ENCODE data around the gene IFT20. TPM values are rescaled to one million over a fixed set of nuclear protein-coding genes. Genes with fewer than 3 reads are reported as not detected.

IFT20 gene
- total and polyA plus RNA-seq, 2 of the 13 experiments (the other 11 are each of a cell fraction or from before 2014, with no cell fraction given): 28.0 to 37.8 TPM

GRCh38 chr17:28318759-28319597 is 16.3 kb downstream of the IFT20 start, which contains the start of gene TMEM97 (continued):
- TF ChIP-seq CTCF (CRISPR knock-in tag; IDR thresholded peaks at IDR 0.05) (peak; percentile 51), MBD4 (IDR thresholded peaks at IDR 0.05; ENCODE audit: borderline replicate concordance, low read length) (no peak), GTF2F1 (IDR thresholded peaks at IDR 0.05; ENCODE audit: low read length) (no peak), NFE2L1 (CRISPR knock-in tag; IDR thresholded peaks at IDR 0.05; ENCODE audit: borderline replicate concordance) (no peak; the same call in 1 of the 2 replicates), RFXAP (CRISPR knock-in tag; IDR thresholded peaks at IDR 0.05; ENCODE audit: borderline replicate concordance) (no peak; the same call in 1 of the 2 replicates), YY1 (IDR thresholded peaks at IDR 0.05; ENCODE audit: insufficient read depth, insufficient replicate concordance, low read depth, low read length) (no peak), ZNF841 (CRISPR knock-in tag; IDR thresholded peaks at IDR 0.05; ENCODE audit: borderline replicate concordance) (no peak), ZNF414 (CRISPR knock-in tag; IDR thresholded peaks at IDR 0.05) (peak; percentile 82; the same call in 1 of the 2 replicates), ZNF510 (CRISPR knock-in tag; IDR thresholded peaks at IDR 0.05; ENCODE audit: low read depth) (0 out of 2 replicates have a peak, but pooled peaks have one; percentile 67), ZNF496 (CRISPR knock-in tag; IDR thresholded peaks at IDR 0.05; ENCODE audit: insufficient replicate concordance) (no peak), E2F5 (CRISPR knock-in tag; conservative IDR thresholded peaks at IDR 0.05) (peak; percentile 56; the same call in 1 of the 2 replicates), SALL2 (CRISPR knock-in tag; IDR thresholded peaks at IDR 0.05) (peak; percentile 86), REXO4 (CRISPR knock-in tag; IDR thresholded peaks at IDR 0.05; ENCODE audit: borderline replicate concordance) (0 out of 2 replicates have a peak, but pooled peaks have one; percentile 47), RXRB (CRISPR knock-in tag; IDR thresholded peaks at IDR 0.05; ENCODE audit: borderline replicate concordance) (0 out of 2 replicates have a peak, but pooled peaks have one; percentile 9), PPARG (CRISPR knock-in tag; conservative IDR thresholded peaks at IDR 0.05) (no peak), MAFK (conservative IDR thresholded peaks at IDR 0.05 in 1 of 2, IDR thresholded peaks at IDR 0.05 in 1 of 2; ENCODE audit: low read length in 2 of 2) (no peak), ZNF550 (CRISPR knock-in tag; IDR thresholded peaks at IDR 0.05; ENCODE audit: borderline replicate concordance) (no peak), TCF7 (IDR thresholded peaks at IDR 0.05; ENCODE audit: low read depth) (no peak), ZFP37 (CRISPR knock-in tag; IDR thresholded peaks at IDR 0.05; ENCODE audit: borderline replicate concordance) (no peak), ZNF792 (CRISPR knock-in tag; IDR thresholded peaks at IDR 0.05) (0 out of 2 replicates have a peak, but pooled peaks have one; percentile 69), CBX5 (CRISPR knock-in tag; IDR thresholded peaks at IDR 0.05; ENCODE audit: borderline replicate concordance) (no peak; the same call in 1 of the 2 replicates), ZNF160 (CRISPR knock-in tag; IDR thresholded peaks at IDR 0.05) (no peak; the same call in 1 of the 2 replicates)
- TF ChIP-seq, protein P1, sequence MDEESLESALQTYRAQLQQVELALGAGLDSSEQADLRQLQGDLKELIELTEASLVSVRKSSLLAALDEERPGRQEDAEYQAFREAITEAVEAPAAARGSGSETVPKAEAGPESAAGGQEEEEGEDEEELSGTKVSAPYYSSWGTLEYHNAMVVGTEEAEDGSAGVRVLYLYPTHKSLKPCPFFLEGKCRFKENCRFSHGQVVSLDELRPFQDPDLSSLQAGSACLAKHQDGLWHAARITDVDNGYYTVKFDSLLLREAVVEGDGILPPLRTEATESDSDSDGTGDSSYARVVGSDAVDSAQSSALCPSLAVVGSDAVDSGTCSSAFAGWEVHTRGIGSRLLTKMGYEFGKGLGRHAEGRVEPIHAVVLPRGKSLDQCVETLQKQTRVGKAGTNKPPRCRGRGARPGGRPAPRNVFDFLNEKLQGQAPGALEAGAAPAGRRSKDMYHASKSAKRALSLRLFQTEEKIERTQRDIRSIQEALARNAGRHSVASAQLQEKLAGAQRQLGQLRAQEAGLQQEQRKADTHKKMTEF (CRISPR knock-in tag; IDR thresholded peaks at IDR 0.05): peak; percentile 69
- TF ChIP-seq, protein P2, sequence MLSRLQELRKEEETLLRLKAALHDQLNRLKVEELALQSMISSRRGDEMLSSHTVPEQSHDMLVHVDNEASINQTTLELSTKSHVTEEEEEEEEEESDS (CRISPR knock-in tag; IDR thresholded peaks at IDR 0.05; ENCODE audit: borderline replicate concordance): peak; percentile 36; the same call in 1 of the 2 replicates

Data from HepG2 (cell line).